Naive B cell (primary cell): ENCODE results near the gene PSMB3. TPM values are rescaled to one million over a fixed set of nuclear protein-coding genes. Genes with fewer than 3 reads are reported as not detected.
A peak's percentile ranks its signal among the peaks of the same experiment; 100 is the strongest.

Source experiments
- ATAC-seq, 2 donors: fragments of 150-1000 bp; cut with Tn5 transposase; 2 replicates each; pipeline ENCODE4 v1.10.0; 2021; ENCODE audit warnings: low read depth in 2 of 2, mild to moderate bottlenecking in 2 of 2, moderate library complexity in 2 of 2
- DNase-seq: peaks from one replicate; pipeline ENCODE4 v3.0.0; 2022
- H3K27ac Mint-ChIP-seq, 6 donors: one replicate each; pipeline ENCODE4 v1.8.0; 2020 to 2022; ENCODE audit warnings: mild to moderate bottlenecking in 6 of 6, mixed read lengths in 6 of 6, moderate library complexity in 5 of 6, inconsistent platforms in 2 of 6
- H3K27me3 Mint-ChIP-seq, 3 donors: one replicate each; pipeline ENCODE4 v1.8.0; 2021 to 2022; ENCODE audit warnings: mixed read lengths in 3 of 3, mild to moderate bottlenecking in 1 of 3
- H3K36me3 Mint-ChIP-seq, 2 donors: one replicate each; pipeline ENCODE4 v1.8.0; 2020 to 2022; ENCODE audit warnings: mixed read lengths in 2 of 2, inconsistent platforms in 1 of 2, mild to moderate bottlenecking in 1 of 2
- H3K4me1 Mint-ChIP-seq, 3 donors: one replicate each; pipeline ENCODE4 v1.8.0; 2020 to 2022; ENCODE audit warnings: mixed read lengths in 3 of 3, inconsistent platforms in 1 of 3, mild to moderate bottlenecking in 1 of 3, moderate library complexity in 1 of 3
- H3K4me3 Mint-ChIP-seq, 8 donors: one replicate each; pipeline ENCODE4 v1.8.0; 2020 to 2022; ENCODE audit warnings: mild to moderate bottlenecking in 8 of 8, mixed read lengths in 8 of 8, moderate library complexity in 8 of 8, inconsistent platforms in 2 of 8
- H3K9me3 Mint-ChIP-seq, 7 donors: one replicate each; pipeline ENCODE4 v1.8.0; 2020 to 2022; ENCODE audit warnings: mixed read lengths in 7 of 7, mild to moderate bottlenecking in 5 of 7, inconsistent platforms in 2 of 7, moderate library complexity in 1 of 7
- polyA plus RNA-seq, 6 donors: library from polyadenylated mRNA; unstranded; fragments of 300-500 nt; fragmentation: Illumina TruSeq; gene quantifications; one replicate each; pipeline ENCODE4 v1.2.3, GENCODE V29; 2021; ENCODE audit warnings: low read depth in 6 of 6

PSMB3 gene
- polyA plus RNA-seq, 6 donors from 2014 or later: 326 to 642 (median 411) TPM

GRCh38 chr17:38732376-38733281, 19.9 kb upstream of the PSMB3 start:
- no peak for DNase-seq
- H3K36me3 Mint-ChIP-seq: no peaks in the 10 kb centered on the region
- no peaks in the 10 kb centered on the region for H3K27me3 Mint-ChIP-seq
- ATAC-seq: no peak
- H3K4me3 Mint-ChIP-seq: peak overlapping the region in 5 of 8 donors; percentile 21 to 98 (median 59)
- H3K4me1 Mint-ChIP-seq: peaks cover 36 to 65% (median 54%) of the 10 kb centered on the region in 3 donors
- H3K9me3 Mint-ChIP-seq: peaks cover 0 to 4% (median 0%) of the 10 kb centered on the region in 7 donors
- peak overlapping the region in 4 of 6 donors; percentile 6 to 92 (median 90) for H3K27ac Mint-ChIP-seq

GRCh38 chr17:38733282-38733981, 19.1 kb upstream of the PSMB3 start:
- H3K36me3 Mint-ChIP-seq: no peaks in the 10 kb centered on the region
- H3K27ac Mint-ChIP-seq: peak overlapping the region in 3 of 6 donors; percentile 32 to 92 (median 64)
- DNase-seq (no peak), ATAC-seq (no peak)
- H3K27me3 Mint-ChIP-seq: peaks cover 0 to 5% (median 3%) of the 10 kb centered on the region in 3 donors
- peaks cover 0 to under 1% (median 0%) of the 10 kb centered on the region in 7 donors for H3K9me3 Mint-ChIP-seq
- peaks cover 28 to 57% (median 49%) of the 10 kb centered on the region in 3 donors for H3K4me1 Mint-ChIP-seq
- peak overlapping the region in 1 of 8 donors; percentile 78 for H3K4me3 Mint-ChIP-seq

- Mint-ChIP-seq H3K27ac (peak overlapping the region in 2 of 6 donors; percentile 33 to 92), H3K4me3 (peak overlapping the region in 2 of 8 donors; percentile 37 to 40), H3K9me3 (no peaks in the 10 kb centered on the region), H3K36me3 (no peaks in the 10 kb centered on the region), H3K27me3 (peaks cover 0 to 12% (median 11%) of the 10 kb centered on the region in 3 donors), H3K4me1 (peaks cover 19 to 49% (median 41%) of the 10 kb centered on the region in 3 donors)
- ATAC-seq (no peak), DNase-seq (no peak)
These were observed 18.3 kb upstream of the PSMB3 start for GRCh38 chr17:38733982-38734973.

GRCh38 chr17:38735161-38735997, 17.2 kb upstream of the PSMB3 start:
- H3K27me3 Mint-ChIP-seq: peaks cover 0 to 16% (median 15%) of the 10 kb centered on the region in 3 donors
- peak; percentile 40 for ATAC-seq
- peak; percentile 68 for DNase-seq
- H3K4me3 Mint-ChIP-seq: peak overlapping the region in 1 of 8 donors; percentile 37
- peaks cover 15 to 44% (median 37%) of the 10 kb centered on the region in 3 donors for H3K4me1 Mint-ChIP-seq
- H3K36me3 Mint-ChIP-seq: no peaks in the 10 kb centered on the region
- H3K9me3 Mint-ChIP-seq: no peaks in the 10 kb centered on the region
- peak overlapping the region in 2 of 6 donors; percentile 9 to 82 for H3K27ac Mint-ChIP-seq

- H3K4me3 Mint-ChIP-seq: peak overlapping the region in 1 of 8 donors; percentile 35
- H3K4me1 Mint-ChIP-seq: peaks cover 0 to 24% (median 12%) of the 10 kb centered on the region in 3 donors
- no peak overlapping the region for H3K27ac Mint-ChIP-seq
- H3K27me3 Mint-ChIP-seq: peaks cover 5 to 16% (median 15%) of the 10 kb centered on the region in 3 donors
- no peaks in the 10 kb centered on the region for H3K36me3 Mint-ChIP-seq
- H3K9me3 Mint-ChIP-seq: no peaks in the 10 kb centered on the region
- no peak for ATAC-seq
- DNase-seq: no peak
These were observed 14.4 kb upstream of the PSMB3 start for GRCh38 chr17:38738007-38738662.

GRCh38 chr17:38738686-38739085, 13.9 kb upstream of the PSMB3 start:
- no peak for DNase-seq
- Mint-ChIP-seq H3K27ac (no peak overlapping the region), H3K27me3 (peaks cover 5 to 16% (median 16%) of the 10 kb centered on the region in 3 donors)

GRCh38 chr17:38739305-38739704, 13.2 kb upstream of the PSMB3 start:
- DNase-seq: no peak
- no peak for ATAC-seq
- Mint-ChIP-seq H3K9me3 (no peaks in the 10 kb centered on the region), H3K27ac (peak overlapping the region in 1 of 6 donors; percentile 44), H3K36me3 (no peaks in the 10 kb centered on the region), H3K27me3 (peaks cover 5 to 22% (median 16%) of the 10 kb centered on the region in 3 donors), H3K4me3 (no peak overlapping the region), H3K4me1 (peaks cover 0 to 13% (median 7%) of the 10 kb centered on the region in 3 donors)

More at GRCh38 chr17:38738686-38739085, 13.9 kb upstream of the PSMB3 start:
- no peak for ATAC-seq
- Mint-ChIP-seq H3K36me3 (no peaks in the 10 kb centered on the region), H3K4me1 (peaks cover 0 to 19% (median 8%) of the 10 kb centered on the region in 3 donors), H3K4me3 (no peak overlapping the region), H3K9me3 (no peaks in the 10 kb centered on the region)

- H3K4me3 Mint-ChIP-seq: no peak overlapping the region
- no peaks in the 10 kb centered on the region for H3K9me3 Mint-ChIP-seq
- H3K27me3 Mint-ChIP-seq: peaks cover 5 to 28% (median 16%) of the 10 kb centered on the region in 3 donors
- DNase-seq (no peak), ATAC-seq (no peak)
- H3K4me1 Mint-ChIP-seq: peaks cover 0 to 5% (median 4%) of the 10 kb centered on the region in 3 donors
- no peak overlapping the region for H3K27ac Mint-ChIP-seq
- H3K36me3 Mint-ChIP-seq: no peaks in the 10 kb centered on the region
These were observed 12.5 kb upstream of the PSMB3 start for GRCh38 chr17:38740044-38740443.

- DNase-seq (no peak), ATAC-seq (no peak)
- H3K27me3 Mint-ChIP-seq: peaks cover 5 to 30% (median 18%) of the 10 kb centered on the region in 3 donors
- H3K27ac Mint-ChIP-seq: no peak overlapping the region
- no peak overlapping the region for H3K4me3 Mint-ChIP-seq
- H3K36me3 Mint-ChIP-seq: no peaks in the 10 kb centered on the region
- peaks cover under 1 to 6% (median 1%) of the 10 kb centered on the region in 3 donors for H3K4me1 Mint-ChIP-seq
- no peaks in the 10 kb centered on the region for H3K9me3 Mint-ChIP-seq
These were observed 11.7 kb upstream of the PSMB3 start for GRCh38 chr17:38740806-38741205.

GRCh38 chr17:38741461-38741860, 11.1 kb upstream of the PSMB3 start:
- Mint-ChIP-seq H3K36me3 (peaks cover 0 to under 1% of the 10 kb centered on the region in 2 donors), H3K4me3 (no peak overlapping the region), H3K27ac (peak overlapping the region in 1 of 6 donors; percentile 73), H3K27me3 (peaks cover 8 to 36% (median 24%) of the 10 kb centered on the region in 3 donors), H3K4me1 (peaks cover 7 to 12% (median 8%) of the 10 kb centered on the region in 3 donors), H3K9me3 (no peaks in the 10 kb centered on the region)
- no peak for DNase-seq
- no peak for ATAC-seq

DNA sequence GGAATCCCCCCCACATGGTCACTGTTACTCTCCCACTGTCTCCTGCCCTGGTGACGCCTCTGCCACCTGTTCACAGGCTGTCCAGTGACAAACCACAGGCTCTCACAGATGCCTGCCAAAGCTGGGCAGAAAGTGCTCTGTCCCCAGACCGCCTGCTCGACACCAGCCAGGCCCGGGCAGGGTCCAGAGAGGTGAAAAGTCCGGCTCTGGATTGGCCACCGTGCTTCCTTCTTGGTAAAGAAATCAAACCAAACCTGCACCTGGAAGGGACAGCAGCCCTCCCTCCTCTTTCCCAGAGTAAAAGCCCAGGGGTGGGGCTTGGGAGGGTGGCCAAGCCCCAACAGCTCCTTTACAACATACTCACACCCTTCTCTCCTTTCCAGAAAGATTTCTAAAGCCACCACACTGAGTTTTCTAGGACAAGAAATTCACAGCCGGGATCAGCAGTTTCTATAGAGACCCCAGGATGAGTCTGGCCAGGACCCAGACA, 10.6 kb upstream of the PSMB3 start:
- H3K27ac Mint-ChIP-seq: peak overlapping the region in 1 of 6 donors; percentile 64
- no peak overlapping the region for H3K4me3 Mint-ChIP-seq
- no peaks in the 10 kb centered on the region for H3K9me3 Mint-ChIP-seq
- H3K4me1 Mint-ChIP-seq: peaks cover 12 to 17% (median 13%) of the 10 kb centered on the region in 3 donors
- no peak for DNase-seq
- H3K27me3 Mint-ChIP-seq: peaks cover 13 to 41% (median 30%) of the 10 kb centered on the region in 3 donors
- H3K36me3 Mint-ChIP-seq: peaks cover 0 to 6% of the 10 kb centered on the region in 2 donors
- no peak for ATAC-seq
